ENCODE results near the gene PDCD1LG2.

The PDCD1LG2 gene

DNA sequence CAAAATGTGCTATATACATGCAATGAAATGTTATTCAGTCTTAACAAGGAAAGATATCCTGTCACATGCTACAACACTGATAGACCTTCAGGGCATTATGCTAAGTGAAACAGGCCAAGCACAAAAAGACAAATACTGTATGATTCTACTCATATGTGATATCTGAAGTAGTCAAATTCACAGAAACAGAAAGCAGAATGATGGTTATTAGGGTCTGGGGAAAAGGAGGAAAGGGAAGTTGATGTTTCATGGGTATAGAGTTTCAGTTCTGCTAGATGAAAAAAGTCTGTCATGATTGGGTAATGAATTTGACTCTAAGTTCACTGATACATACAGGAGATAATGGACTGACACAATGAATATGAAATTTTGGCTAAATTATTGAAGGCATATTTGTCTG, 107.4 kb downstream of the PDCD1LG2 start:
- no peak for DNase-seq

DNA sequence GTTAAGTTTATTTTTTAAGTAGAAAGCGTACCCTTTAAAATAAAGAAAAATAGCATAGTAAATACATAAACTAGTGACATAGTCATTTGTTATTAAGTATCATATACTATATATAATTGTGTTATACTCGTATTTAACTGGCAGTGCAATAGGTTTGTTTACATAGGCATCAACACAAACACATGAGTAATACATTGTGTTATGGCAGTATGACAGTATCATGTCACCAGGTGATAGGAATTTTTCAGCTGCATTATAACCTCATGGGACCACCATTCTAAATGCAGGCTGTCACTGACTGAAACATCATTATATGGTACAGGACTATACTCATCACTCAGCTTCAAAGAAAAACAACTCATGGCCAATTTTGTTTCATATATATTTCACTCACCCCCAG, 110.2 kb downstream of the PDCD1LG2 start:
- DNase-seq, result no peak
